Measurements from ENCODE around the gene CIITA.
"Not testable (repeated sequence)": the region's sequence is repeated elsewhere in the genome, so short reads cannot be mapped to it uniquely, and the experiment has no call there.

- not testable (repeated sequence) for TF ChIP-seq CTCF (IDR thresholded peaks at IDR 0.05; ENCODE audit: insufficient read depth, low read length); POLR2AphosphoS5 (IDR thresholded peaks at IDR 0.05; ENCODE audit: low read depth)
These were observed 46.8 kb upstream of the CIITA start for GRCh38 chr16:10830240-10830639.
